Testis (tissue), 2 donors: Measurements from ENCODE around the gene BCAS2.

ENCODE experiments used
- CTCF ChIP-seq, 3 experiments: fragments of 450-650 bp in 2 of 3; fragments of 200-600 bp in 1 of 3; sonication (generic) in 1 of 3; IDR thresholded peaks; one replicate each; pipeline ENCODE4 v1.5.1; 2016 to 2019; ENCODE audit warnings: antibody characterized with exemption in 3 of 3, mild to moderate bottlenecking in 2 of 3, moderate library complexity in 1 of 3
- POLR2A ChIP-seq: fragments of 450-650 bp; IDR thresholded peaks from one replicate; pipeline ENCODE4 v1.6.1; 2017; ENCODE audit warnings: antibody characterized with exemption, mild to moderate bottlenecking, moderate library complexity

DNA sequence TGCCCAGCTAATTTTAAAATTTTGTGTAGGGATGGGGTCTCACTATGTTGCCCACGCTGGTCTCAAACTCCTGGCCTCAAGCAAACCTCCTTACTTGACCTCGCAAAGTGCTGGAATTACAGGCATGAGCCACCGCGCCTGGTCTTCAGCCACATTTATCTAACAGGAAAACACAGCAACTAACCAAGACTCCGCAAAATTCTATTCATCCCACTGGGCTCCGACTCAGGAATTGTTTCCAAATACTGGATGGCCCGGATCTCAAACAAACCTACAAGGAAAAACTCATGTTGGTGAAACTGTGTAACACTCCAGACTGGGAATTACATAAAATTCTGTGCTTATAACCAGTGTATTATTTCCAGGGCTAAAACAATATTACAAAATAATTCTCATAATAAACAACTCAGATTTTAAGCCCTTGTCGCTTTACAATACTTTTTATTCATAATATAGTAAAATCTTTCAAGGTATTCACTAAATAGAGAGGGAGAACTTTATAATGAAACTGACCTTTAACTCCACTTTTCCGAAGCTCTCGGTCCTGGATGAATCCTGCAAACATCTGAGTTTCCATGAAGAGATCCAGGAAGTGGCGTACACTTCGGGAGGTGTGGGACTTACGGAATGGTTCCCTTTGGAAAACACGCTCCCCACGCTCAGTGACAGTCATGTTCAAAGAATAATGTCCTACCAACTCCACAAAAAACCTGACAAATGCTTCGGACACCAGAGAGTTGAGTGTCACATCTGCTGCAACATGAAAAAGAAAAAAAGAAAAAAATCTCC, 6.0 kb upstream of the BCAS2 start:
- no peak for TF ChIP-seq CTCF (IDR thresholded peaks at IDR 0.05)
- no peak for TF ChIP-seq POLR2A
